GM19025 (cell line): ENCODE results near the gene CYGB.
"Not testable (repeated sequence)": the region's sequence is repeated elsewhere in the genome, so short reads cannot be mapped to it uniquely, and the experiment has no call there.

Experiments used
- ATAC-seq: cut with Tn5 transposase; IDR thresholded peaks from one replicate; pipeline ENCODE4 v1.9.1; 2021; ENCODE audit warnings: mild to moderate bottlenecking, low read depth, moderate library complexity; ENCODE audit not compliant: unreplicated experiment

Gene CYGB

GRCh38 chr17:76568811-76569221 is 31.3 kb upstream of the CYGB start:
- ATAC-seq, result no peak

- no peak for ATAC-seq
Observed at GRCh38 chr17:76567634-76568432, 30.3 kb upstream of the CYGB start.

GRCh38 chr17:76566988-76567431 is 29.5 kb upstream of the CYGB start:
- no peak for ATAC-seq

GRCh38 chr17:76566613-76566943 is 29.1 kb upstream of the CYGB start:
- ATAC-seq, result no peak

- no peak for ATAC-seq
Observed at GRCh38 chr17:76565728-76566612, 28.5 kb upstream of the CYGB start.

GRCh38 chr17:76564991-76565727 is 27.6 kb upstream of the CYGB start:
- ATAC-seq, result not testable (repeated sequence)

GRCh38 chr17:76563359-76563758 is 25.9 kb upstream of the CYGB start:
- ATAC-seq, result not testable (repeated sequence)

- no peak for ATAC-seq
Observed at GRCh38 chr17:76562734-76563148, 25.2 kb upstream of the CYGB start.

- no peak for ATAC-seq
Observed at GRCh38 chr17:76561799-76562268, 24.3 kb upstream of the CYGB start.

- ATAC-seq, result no peak
Observed at GRCh38 chr17:76561332-76561731, 23.8 kb upstream of the CYGB start.

GRCh38 chr17:76560877-76561221 is 23.3 kb upstream of the CYGB start:
- ATAC-seq, result no peak

GRCh38 chr17:76560036-76560876 is 22.7 kb upstream of the CYGB start:
- no peak for ATAC-seq

GRCh38 chr17:76559460-76559859 is 22.0 kb upstream of the CYGB start:
- not testable (repeated sequence) for ATAC-seq

GRCh38 chr17:76558198-76559095 is 20.9 kb upstream of the CYGB start:
- ATAC-seq, result no peak

GRCh38 chr17:76557368-76558197 is 20.1 kb upstream of the CYGB start:
- ATAC-seq, result peak; percentile 83

- ATAC-seq, result no peak
Observed at GRCh38 chr17:76556765-76557367, 19.4 kb upstream of the CYGB start.

GRCh38 chr17:76554131-76554530 is 16.6 kb upstream of the CYGB start:
- no peak for ATAC-seq
